Right lobe of liver (tissue), 6 donors: ENCODE measurements around the gene FZD1. TPM values are rescaled to one million over a fixed set of nuclear protein-coding genes. Genes with fewer than 3 reads are reported as not detected.

Source experiments
- ATAC-seq, 4 donors: fragments of 200-7000 bp; cut with Tn5 transposase; one replicate each; pipeline ENCODE4 v1.9.1; 2020; ENCODE audit warnings: mild to moderate bottlenecking in 4 of 4, moderate library complexity in 4 of 4
- DNase-seq, 3 donors: peaks; one replicate each; pipeline ENCODE4 v3.0.0-alpha.2; 2020
- H3K27ac ChIP-seq, 3 donors: fragments of 200-600 bp; one replicate each; pipeline ENCODE4 v1.8.0; 2022
- H3K27me3 ChIP-seq, 2 donors: fragments of 200-600 bp; one replicate each; pipeline ENCODE4 v1.8.0; 2022
- H3K36me3 ChIP-seq, 4 donors: fragments of 200-600 bp; sonication (generic) in 1 of 4; one replicate each; pipeline versions ENCODE4 v1.5.1 to v1.8.0; 2017 to 2022; ENCODE audit warnings: control low read depth in 1 of 4
- H3K4me1 ChIP-seq, 4 donors: fragments of 200-600 bp; sonication (generic) in 1 of 4; one replicate each; pipeline versions ENCODE4 v1.5.1 to v1.8.0; 2017 to 2022; ENCODE audit warnings: control low read depth in 1 of 4
- H3K4me3 ChIP-seq, 3 donors: fragments of 200-600 bp; one replicate each; pipeline ENCODE4 v1.8.0; 2022
- H3K9me3 ChIP-seq, 4 donors: fragments of 200-600 bp; sonication (generic) in 1 of 4; one replicate each; pipeline versions ENCODE4 v1.5.1 to v1.8.0; 2017 to 2022; ENCODE audit warnings: control low read depth in 1 of 4
- CTCF ChIP-seq, 4 donors: fragments of 200-600 bp in 3 of 4; fragments of 450-650 bp in 1 of 4; IDR thresholded peaks; one replicate each; pipeline versions ENCODE4 v1.5.1 to v1.8.0; 2016 to 2022; ENCODE audit warnings: antibody characterized with exemption in 4 of 4, mild to moderate bottlenecking in 2 of 4
- POLR2A ChIP-seq: fragments of 450-650 bp; IDR thresholded peaks from one replicate; pipeline ENCODE4 v1.6.1; 2017; ENCODE audit warnings: antibody characterized with exemption, mild to moderate bottlenecking
- WGBS: methylation state at CpG from one replicate; pipeline ENCODE4 v1.1.6; 2018; ENCODE audit warnings: low coverage, low lambda C conversion rate; ENCODE audit not compliant: insufficient coverage; ENCODE audit errors: missing lambda C conversion rate; 5-methylcytosine and 5-hydroxymethylcytosine counted together
- intact Hi-C, 2 donors: fragments of 100-400 bp; cut with DNase I; formaldehyde crosslinking; loops; one replicate each; pipeline versions ENCODE4 v1.11.2 to v1.14.1; 2022
- total RNA-seq, 6 experiments: library from RNA; depleted of rRNA in 2 of 6; stranded (reverse); fragments of >200 nt in 2 of 6; fragmentation: NEBNext Ultra II Directional in 3 of 6; extraction: Animal tissue kit (Norgen Biotek cat#: 25700) in 3 of 6; gene quantifications; one replicate each; pipeline versions ENCODE4 v1.1.0 to v1.2.4, GENCODE V29; 2016 to 2023
- donor health status: DM: no; HTN: yes; CAD: no.
- donor health status: DM: no; HTN: no; CAD: no.
- donor health status: DM: no; HTN: no; CAD: no.
- donor health status: DM: no; HTN: yes; CAD: no.
- donor health status: DM: no; HTN: yes; CAD: no.

The FZD1 gene
- total RNA-seq, 6 experiments from 2014 or later: 1.3 to 2.6 (median 1.6) TPM

- Histone ChIP-seq H3K4me1 (no peaks in the 10 kb centered on the region), H3K9me3 (no peaks in the 10 kb centered on the region), H3K4me3 (no peak overlapping the region), H3K27ac (no peak overlapping the region), H3K36me3 (no peaks in the 10 kb centered on the region), H3K27me3 (no peaks in the 10 kb centered on the region)
- intact Hi-C loops: no loop called here
- TF ChIP-seq CTCF (IDR thresholded peaks at IDR 0.05) (no peak), POLR2A (no peak)
- DNase-seq: no peak
- no peak for ATAC-seq
- WGBS: 82% methylated on average over 1 of the region's 1 CpG
These were observed 47.6 kb downstream of the FZD1 start for GRCh38 chr7:91311839-91312238.

- DNase-seq (no peak), ATAC-seq (no peak)
- WGBS: 82% methylated on average over 3 of the region's 5 CpGs
- Histone ChIP-seq H3K27me3 (no peaks in the 10 kb centered on the region), H3K27ac (no peak overlapping the region), H3K9me3 (no peaks in the 10 kb centered on the region), H3K4me3 (no peak overlapping the region), H3K4me1 (no peaks in the 10 kb centered on the region), H3K36me3 (no peaks in the 10 kb centered on the region)
- intact Hi-C loops: no loop called here
- no peak for TF ChIP-seq CTCF (IDR thresholded peaks at IDR 0.05)
- no peak for TF ChIP-seq POLR2A
These were observed 48.9 kb downstream of the FZD1 start for GRCh38 chr7:91313113-91313512.

GRCh38 chr7:91314591-91315323 lies 50.5 kb downstream of the FZD1 start:
- no peak for DNase-seq
- H3K9me3 ChIP-seq: no peaks in the 10 kb centered on the region
- no peak for TF ChIP-seq POLR2A
- no peak for TF ChIP-seq CTCF (IDR thresholded peaks at IDR 0.05)
- ATAC-seq: no peak
- no peaks in the 10 kb centered on the region for H3K27me3 ChIP-seq
- no peak overlapping the region for H3K4me3 ChIP-seq
- no peaks in the 10 kb centered on the region for H3K36me3 ChIP-seq
- H3K27ac ChIP-seq: no peak overlapping the region
- intact Hi-C loops: no loop called here
- 81% methylated on average over 3 of the region's 3 CpGs for WGBS
- no peaks in the 10 kb centered on the region for H3K4me1 ChIP-seq

- no peak for DNase-seq
- H3K9me3 ChIP-seq: no peaks in the 10 kb centered on the region
- H3K4me1 ChIP-seq: no peaks in the 10 kb centered on the region
- intact Hi-C loops: no loop called here
- no peak overlapping the region for H3K27ac ChIP-seq
- 36% methylated on average over 1 of the region's 1 CpG for WGBS
- no peak for ATAC-seq
- no peak for TF ChIP-seq CTCF (IDR thresholded peaks at IDR 0.05)
- TF ChIP-seq POLR2A: no peak
- no peak overlapping the region for H3K4me3 ChIP-seq
- H3K27me3 ChIP-seq: no peaks in the 10 kb centered on the region
- no peaks in the 10 kb centered on the region for H3K36me3 ChIP-seq
These were observed 52.2 kb downstream of the FZD1 start for GRCh38 chr7:91316426-91316825.
